Astrocyte of the spinal cord (primary cell): Measurements from ENCODE around the gene KRR1.

Source experiments
- DNase-seq: peaks from one replicate; pipeline ENCODE4 v3.0.0; 2011; ENCODE audit warnings: low read depth, low spot score
- H3K4me3 ChIP-seq: 2 replicates; pipeline ENCODE4 v1.5.1; 2011; ENCODE audit warnings: low read depth, mild to moderate bottlenecking, low read length, moderate library complexity
- in situ Hi-C: cut with HindIII; loops from 2 replicates; pipeline ENCODE4 v1.10.0; 2017; ENCODE audit warnings: low sequenced_read_pairs
- TF ChIP-seq, protein P1 (sequence below): IDR thresholded peaks from 2 replicates; pipeline ENCODE4 v1.5.1; 2012; ENCODE audit warnings: low read depth, mild to moderate bottlenecking, low read length, inconsistent platforms

The KRR1 gene

DNA sequence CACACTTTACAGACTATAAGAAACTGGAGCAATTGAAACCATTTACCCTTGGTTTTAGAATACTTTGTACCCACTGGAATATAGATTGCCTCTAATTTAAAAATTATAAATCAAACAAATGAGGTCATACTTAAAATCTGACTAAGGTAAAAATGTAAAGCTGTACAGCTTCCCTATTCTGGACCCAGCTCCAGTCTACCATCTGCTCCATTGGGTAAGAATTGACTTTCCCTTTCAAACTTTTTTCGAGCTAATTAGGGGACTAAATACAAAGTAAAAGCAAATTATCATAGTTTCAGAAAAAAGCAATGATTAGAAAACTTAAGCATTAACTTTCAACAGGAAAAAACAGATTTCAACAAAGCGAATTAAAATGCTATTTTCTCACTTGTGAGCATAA is 4.3 kb downstream of the KRR1 start:
- H3K4me3 ChIP-seq, result no peak overlapping the region
- TF ChIP-seq, protein P1, sequence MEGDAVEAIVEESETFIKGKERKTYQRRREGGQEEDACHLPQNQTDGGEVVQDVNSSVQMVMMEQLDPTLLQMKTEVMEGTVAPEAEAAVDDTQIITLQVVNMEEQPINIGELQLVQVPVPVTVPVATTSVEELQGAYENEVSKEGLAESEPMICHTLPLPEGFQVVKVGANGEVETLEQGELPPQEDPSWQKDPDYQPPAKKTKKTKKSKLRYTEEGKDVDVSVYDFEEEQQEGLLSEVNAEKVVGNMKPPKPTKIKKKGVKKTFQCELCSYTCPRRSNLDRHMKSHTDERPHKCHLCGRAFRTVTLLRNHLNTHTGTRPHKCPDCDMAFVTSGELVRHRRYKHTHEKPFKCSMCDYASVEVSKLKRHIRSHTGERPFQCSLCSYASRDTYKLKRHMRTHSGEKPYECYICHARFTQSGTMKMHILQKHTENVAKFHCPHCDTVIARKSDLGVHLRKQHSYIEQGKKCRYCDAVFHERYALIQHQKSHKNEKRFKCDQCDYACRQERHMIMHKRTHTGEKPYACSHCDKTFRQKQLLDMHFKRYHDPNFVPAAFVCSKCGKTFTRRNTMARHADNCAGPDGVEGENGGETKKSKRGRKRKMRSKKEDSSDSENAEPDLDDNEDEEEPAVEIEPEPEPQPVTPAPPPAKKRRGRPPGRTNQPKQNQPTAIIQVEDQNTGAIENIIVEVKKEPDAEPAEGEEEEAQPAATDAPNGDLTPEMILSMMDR, result no peak
- DNase-seq, result no peak
- in situ Hi-C loops, result no loop called here

DNA sequence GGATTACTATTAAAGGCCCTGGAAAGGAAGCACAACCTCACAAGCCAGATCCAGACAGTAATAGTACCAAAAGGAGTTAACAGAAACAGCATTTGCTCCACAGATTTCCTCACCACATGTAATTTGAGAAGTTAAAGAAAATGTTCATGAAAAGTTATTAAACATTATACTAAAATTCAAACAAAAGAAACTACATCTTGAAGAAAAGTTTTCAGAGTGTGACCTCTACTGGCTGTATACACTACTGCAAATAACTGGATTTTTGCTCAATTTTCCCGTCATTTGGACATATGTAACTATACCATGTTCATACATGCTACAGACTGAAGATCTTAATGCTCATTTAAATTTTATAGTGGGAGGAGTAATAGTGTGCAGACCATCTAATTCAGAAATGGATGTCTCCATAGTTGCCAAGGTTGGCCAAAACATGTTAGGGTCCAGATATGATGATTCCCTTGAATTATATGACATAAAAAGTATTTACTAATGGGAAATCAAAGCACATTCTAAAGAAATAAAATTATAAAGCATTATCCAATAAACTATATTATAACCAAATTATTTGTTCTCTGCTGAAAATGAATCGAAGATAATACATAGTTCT is 5.6 kb downstream of the KRR1 start:
- in situ Hi-C loops, result no loop called here
- no peak overlapping the region for H3K4me3 ChIP-seq
- TF ChIP-seq, protein P1, result peak; percentile 60
- DNase-seq, result peak; percentile 61

DNA sequence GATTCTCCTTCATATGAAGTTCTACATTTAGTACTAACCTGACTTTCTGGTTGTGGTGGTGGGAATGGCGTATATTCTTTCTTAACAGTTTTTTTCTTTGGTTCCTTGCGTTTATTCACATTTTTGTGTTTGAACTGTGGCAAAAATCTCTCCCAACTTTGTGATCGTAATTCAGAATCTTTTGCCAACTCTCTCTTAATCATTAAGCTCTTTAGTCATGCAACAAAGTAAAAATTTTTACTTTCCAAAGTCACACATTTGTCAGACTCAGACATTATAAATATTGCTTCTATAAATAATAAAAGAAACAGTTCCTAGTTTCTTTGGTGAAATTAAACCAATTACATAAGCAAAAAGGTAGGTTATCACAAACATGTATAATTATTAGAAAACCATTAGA is 7.5 kb downstream of the KRR1 start:
- no peak for DNase-seq
- no peak overlapping the region for H3K4me3 ChIP-seq
- TF ChIP-seq, protein P1, result no peak
- in situ Hi-C loops, result no loop called here

DNA sequence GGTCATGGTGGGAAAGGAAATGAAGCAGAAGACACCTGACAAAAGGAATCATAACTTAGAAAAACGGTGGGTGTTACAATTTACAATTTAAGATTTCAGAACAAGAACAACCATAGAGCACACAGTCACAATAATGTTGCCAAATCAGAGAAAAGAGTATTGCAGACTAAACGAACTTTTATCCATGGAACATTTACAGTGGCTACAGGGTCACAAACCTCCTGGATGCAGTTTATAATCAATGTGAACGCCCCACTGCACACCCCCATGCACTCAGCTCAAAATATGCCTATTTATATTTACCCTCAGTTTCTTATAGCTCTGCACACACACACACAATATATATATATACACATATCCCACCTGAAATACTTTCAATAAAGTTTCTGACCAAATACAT is 8.0 kb downstream of the KRR1 start:
- TF ChIP-seq, protein P1, result no peak
- no peak for DNase-seq
- H3K4me3 ChIP-seq, result no peak overlapping the region
- in situ Hi-C loops, result no loop called here

DNA sequence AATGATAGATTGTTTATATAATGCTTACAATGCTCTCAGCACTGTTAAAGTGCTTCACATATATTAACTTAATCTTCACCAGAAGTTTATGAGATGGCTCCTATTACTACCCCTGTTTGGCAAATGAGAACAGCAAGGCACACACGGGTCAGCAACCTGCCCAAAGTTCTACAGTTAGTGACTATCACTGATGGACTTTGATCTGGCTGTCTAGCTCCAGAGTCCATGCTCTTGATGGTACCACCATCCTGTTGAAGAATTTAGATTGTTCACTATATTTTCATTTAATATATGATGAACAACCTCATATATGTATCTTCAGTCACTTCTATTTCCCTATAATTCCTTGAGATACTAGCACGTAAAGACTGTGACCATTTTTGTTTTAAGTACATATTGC is 20.2 kb downstream of the KRR1 start:
- no peak overlapping the region for H3K4me3 ChIP-seq
- TF ChIP-seq, protein P1, result no peak
- in situ Hi-C loops, result no loop called here
- no peak for DNase-seq

DNA sequence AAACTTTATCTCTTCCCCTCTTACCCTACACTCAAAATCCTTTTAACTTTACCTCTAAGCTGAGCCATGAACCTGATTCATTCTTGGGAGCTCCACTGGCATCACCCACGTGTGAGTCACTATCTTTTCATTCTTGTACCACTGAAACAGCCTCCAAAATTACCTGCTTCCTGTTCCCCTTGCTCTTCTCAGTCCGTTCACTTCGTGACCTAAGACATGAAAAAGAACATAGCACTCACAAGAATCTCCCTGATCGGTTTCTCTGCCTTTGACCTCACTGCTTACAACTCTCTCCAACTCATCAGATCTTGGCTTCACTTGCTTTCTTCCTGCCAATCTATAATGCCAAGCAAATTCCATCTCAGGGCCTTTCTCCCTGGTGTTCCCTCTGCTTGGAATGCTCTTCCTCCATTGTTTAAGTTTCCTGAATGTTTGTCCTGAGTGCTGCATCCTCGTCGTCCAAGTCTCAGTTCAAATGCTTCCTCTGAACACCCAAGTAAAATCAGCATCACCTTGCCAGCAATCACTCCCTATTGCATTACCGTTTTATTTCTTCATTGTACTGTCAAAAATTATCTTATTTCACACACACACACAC is 21.7 kb downstream of the KRR1 start:
- TF ChIP-seq, protein P1, result no peak

More for the DNA sequence above, 21.7 kb downstream of the KRR1 start:
- H3K4me3 ChIP-seq, result no peak overlapping the region
- peak; percentile 61 for DNase-seq
- in situ Hi-C loops, result no loop called here
